PFSK-1 (cell line): ENCODE data around the gene CACNA1A.

Experiments used
- POLR2AphosphoS5 ChIP-seq: IDR thresholded peaks from 2 replicates; pipeline ENCODE4 v1.6.1; 2012; ENCODE audit warnings: low read depth, mild to moderate bottlenecking, control low read depth, low read length, moderate library complexity
- SIN3A ChIP-seq: IDR thresholded peaks from 2 replicates; pipeline ENCODE4 v1.6.1; 2012; ENCODE audit warnings: mild to moderate bottlenecking, low read length, moderate library complexity, borderline replicate concordance; ENCODE audit not compliant: insufficient read depth
- TAF1 ChIP-seq: IDR thresholded peaks from 2 replicates; pipeline ENCODE4 v1.6.1; 2012; ENCODE audit warnings: low read length, control low read depth, borderline replicate concordance; ENCODE audit not compliant: insufficient read depth
- TF ChIP-seq, protein P1 (sequence below), 2 experiments: IDR thresholded peaks; 2 replicates each; pipeline versions ENCODE4 v1.6.1 to v1.8.0; 2011 to 2012; ENCODE audit warnings: low read depth in 2 of 2, low read length in 2 of 2, control low read depth in 1 of 2, inconsistent platforms in 1 of 2, mild to moderate bottlenecking in 1 of 2, moderate library complexity in 1 of 2; ENCODE audit not compliant: insufficient read depth in 1 of 2

- TF ChIP-seq SIN3A (no peak), POLR2AphosphoS5 (no peak), TAF1 (no peak)
- TF ChIP-seq, protein P1, sequence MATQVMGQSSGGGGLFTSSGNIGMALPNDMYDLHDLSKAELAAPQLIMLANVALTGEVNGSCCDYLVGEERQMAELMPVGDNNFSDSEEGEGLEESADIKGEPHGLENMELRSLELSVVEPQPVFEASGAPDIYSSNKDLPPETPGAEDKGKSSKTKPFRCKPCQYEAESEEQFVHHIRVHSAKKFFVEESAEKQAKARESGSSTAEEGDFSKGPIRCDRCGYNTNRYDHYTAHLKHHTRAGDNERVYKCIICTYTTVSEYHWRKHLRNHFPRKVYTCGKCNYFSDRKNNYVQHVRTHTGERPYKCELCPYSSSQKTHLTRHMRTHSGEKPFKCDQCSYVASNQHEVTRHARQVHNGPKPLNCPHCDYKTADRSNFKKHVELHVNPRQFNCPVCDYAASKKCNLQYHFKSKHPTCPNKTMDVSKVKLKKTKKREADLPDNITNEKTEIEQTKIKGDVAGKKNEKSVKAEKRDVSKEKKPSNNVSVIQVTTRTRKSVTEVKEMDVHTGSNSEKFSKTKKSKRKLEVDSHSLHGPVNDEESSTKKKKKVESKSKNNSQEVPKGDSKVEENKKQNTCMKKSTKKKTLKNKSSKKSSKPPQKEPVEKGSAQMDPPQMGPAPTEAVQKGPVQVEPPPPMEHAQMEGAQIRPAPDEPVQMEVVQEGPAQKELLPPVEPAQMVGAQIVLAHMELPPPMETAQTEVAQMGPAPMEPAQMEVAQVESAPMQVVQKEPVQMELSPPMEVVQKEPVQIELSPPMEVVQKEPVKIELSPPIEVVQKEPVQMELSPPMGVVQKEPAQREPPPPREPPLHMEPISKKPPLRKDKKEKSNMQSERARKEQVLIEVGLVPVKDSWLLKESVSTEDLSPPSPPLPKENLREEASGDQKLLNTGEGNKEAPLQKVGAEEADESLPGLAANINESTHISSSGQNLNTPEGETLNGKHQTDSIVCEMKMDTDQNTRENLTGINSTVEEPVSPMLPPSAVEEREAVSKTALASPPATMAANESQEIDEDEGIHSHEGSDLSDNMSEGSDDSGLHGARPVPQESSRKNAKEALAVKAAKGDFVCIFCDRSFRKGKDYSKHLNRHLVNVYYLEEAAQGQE (IDR thresholded peaks at IDR 0.05; ENCODE audit: insufficient read depth in 1 of 2, low read depth in 2 of 2, low read length in 2 of 2) = no peak
Measured at GRCh38 chr19:13420780-13421179, 85.5 kb downstream of the CACNA1A start.
